ENCODE measurements around the gene GPX2.

DNA sequence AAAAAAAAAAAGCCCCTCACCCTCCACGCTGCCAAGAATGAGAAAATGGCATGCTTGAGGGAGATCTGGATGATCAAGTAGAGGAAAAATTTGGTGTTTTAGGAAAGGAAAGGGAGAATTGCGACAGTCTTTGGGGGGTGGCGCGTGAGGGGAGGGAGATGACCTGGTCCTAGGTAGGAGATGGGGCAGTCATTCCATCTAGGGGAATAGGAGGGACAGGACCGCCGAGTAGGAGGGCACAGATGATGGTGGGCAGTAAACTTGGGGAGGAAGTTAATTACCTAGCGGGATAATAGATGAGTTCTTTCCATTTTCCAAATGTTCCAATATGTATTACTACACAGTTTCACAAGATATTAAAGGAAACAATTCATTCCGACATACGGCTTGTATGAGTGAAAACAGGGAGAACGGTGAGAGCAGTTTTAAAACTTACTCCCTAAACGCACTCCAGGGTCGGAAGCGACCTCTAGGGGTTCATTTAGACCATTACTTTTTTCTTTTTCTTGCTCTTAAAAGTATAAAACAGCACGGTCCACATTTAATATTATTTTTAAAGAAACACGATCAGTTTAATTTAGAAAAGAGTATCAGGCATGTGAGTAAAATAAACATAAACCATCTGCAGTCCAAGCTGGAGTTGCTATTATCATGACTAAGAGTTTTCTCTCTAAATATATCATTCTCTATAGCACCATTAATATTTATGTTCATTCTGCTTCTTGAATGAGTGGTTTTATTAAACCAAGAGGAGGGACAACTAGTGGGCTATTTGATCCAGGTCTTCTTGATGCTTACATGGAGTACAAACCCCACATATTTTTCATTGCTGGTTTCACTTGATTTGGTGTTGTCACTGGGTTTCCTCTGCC is 41.1 kb upstream of the GPX2 start:
- TF ChIP-seq TAF1 (IDR thresholded peaks at IDR 0.05; ENCODE audit: low read depth) (no peak), TEAD4 (IDR thresholded peaks at IDR 0.05) (no peak), CREB1 (IDR thresholded peaks at IDR 0.05; ENCODE audit: low read depth) (no peak), EP300 (IDR thresholded peaks at IDR 0.05; ENCODE audit: borderline replicate concordance) (no peak), CEBPB (IDR thresholded peaks at IDR 0.05) (no peak), ZBTB7A (IDR thresholded peaks at IDR 0.05; ENCODE audit: low read depth) (no peak), RAD21 (IDR thresholded peaks at IDR 0.05; ENCODE audit: low read depth) (peak; percentile 84), TCF12 (IDR thresholded peaks at IDR 0.05; ENCODE audit: low read depth) (no peak)
- TF ChIP-seq, protein P1, sequence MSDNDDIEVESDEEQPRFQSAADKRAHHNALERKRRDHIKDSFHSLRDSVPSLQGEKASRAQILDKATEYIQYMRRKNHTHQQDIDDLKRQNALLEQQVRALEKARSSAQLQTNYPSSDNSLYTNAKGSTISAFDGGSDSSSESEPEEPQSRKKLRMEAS (IDR thresholded peaks at IDR 0.05): no peak
- TF ChIP-seq, protein P2, sequence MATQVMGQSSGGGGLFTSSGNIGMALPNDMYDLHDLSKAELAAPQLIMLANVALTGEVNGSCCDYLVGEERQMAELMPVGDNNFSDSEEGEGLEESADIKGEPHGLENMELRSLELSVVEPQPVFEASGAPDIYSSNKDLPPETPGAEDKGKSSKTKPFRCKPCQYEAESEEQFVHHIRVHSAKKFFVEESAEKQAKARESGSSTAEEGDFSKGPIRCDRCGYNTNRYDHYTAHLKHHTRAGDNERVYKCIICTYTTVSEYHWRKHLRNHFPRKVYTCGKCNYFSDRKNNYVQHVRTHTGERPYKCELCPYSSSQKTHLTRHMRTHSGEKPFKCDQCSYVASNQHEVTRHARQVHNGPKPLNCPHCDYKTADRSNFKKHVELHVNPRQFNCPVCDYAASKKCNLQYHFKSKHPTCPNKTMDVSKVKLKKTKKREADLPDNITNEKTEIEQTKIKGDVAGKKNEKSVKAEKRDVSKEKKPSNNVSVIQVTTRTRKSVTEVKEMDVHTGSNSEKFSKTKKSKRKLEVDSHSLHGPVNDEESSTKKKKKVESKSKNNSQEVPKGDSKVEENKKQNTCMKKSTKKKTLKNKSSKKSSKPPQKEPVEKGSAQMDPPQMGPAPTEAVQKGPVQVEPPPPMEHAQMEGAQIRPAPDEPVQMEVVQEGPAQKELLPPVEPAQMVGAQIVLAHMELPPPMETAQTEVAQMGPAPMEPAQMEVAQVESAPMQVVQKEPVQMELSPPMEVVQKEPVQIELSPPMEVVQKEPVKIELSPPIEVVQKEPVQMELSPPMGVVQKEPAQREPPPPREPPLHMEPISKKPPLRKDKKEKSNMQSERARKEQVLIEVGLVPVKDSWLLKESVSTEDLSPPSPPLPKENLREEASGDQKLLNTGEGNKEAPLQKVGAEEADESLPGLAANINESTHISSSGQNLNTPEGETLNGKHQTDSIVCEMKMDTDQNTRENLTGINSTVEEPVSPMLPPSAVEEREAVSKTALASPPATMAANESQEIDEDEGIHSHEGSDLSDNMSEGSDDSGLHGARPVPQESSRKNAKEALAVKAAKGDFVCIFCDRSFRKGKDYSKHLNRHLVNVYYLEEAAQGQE (IDR thresholded peaks at IDR 0.05; ENCODE audit: low read depth): no peak
- TF ChIP-seq, protein P3, sequence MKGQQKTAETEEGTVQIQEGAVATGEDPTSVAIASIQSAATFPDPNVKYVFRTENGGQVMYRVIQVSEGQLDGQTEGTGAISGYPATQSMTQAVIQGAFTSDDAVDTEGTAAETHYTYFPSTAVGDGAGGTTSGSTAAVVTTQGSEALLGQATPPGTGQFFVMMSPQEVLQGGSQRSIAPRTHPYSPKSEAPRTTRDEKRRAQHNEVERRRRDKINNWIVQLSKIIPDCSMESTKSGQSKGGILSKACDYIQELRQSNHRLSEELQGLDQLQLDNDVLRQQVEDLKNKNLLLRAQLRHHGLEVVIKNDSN (IDR thresholded peaks at IDR 0.05): no peak

All from Ishikawa (cell line).